Putamen (tissue), 1 donor: ENCODE measurements around the gene NUDT9.
"Not testable (repeated sequence)": the region's sequence is repeated elsewhere in the genome, so short reads cannot be mapped to it uniquely, and the experiment has no call there.

ENCODE experiments used
- DNase-seq: peaks from one replicate; pipeline ENCODE4 v3.0.0-alpha.2; 2016; ENCODE audit warnings: low spot score

NUDT9 gene

GRCh38 chr4:87422104-87423052, at the start of gene NUDT9:
Gene NUDT9, plus strand, starts transcription at chr4:87422573. Its CDS starts 333 bp downstream, at chr4:87422906.
- DNase-seq = peak; percentile 96

- peak; percentile 49 for DNase-seq
Measured at GRCh38 chr4:87375719-87376291, 46.6 kb upstream of the NUDT9 start.

- DNase-seq = no peak
Measured at GRCh38 chr4:87377816-87378215, 44.6 kb upstream of the NUDT9 start.

- DNase-seq = no peak
Measured at GRCh38 chr4:87382116-87382515, 40.3 kb upstream of the NUDT9 start.

- no peak for DNase-seq
Measured at GRCh38 chr4:87382931-87383330, 39.4 kb upstream of the NUDT9 start.

- not testable (repeated sequence) for DNase-seq
Measured at GRCh38 chr4:87384466-87385132, 37.8 kb upstream of the NUDT9 start.

GRCh38 chr4:87387237-87387636, 35.1 kb upstream of the NUDT9 start:
- DNase-seq = no peak

GRCh38 chr4:87388901-87389300, 33.5 kb upstream of the NUDT9 start:
- DNase-seq = no peak

- DNase-seq = not testable (repeated sequence)
Measured at GRCh38 chr4:87390055-87390454, 32.3 kb upstream of the NUDT9 start.

GRCh38 chr4:87390551-87390890, 31.9 kb upstream of the NUDT9 start:
- DNase-seq = peak; percentile 5

- DNase-seq = peak; percentile 87
Measured at GRCh38 chr4:87390891-87391575, 31.3 kb upstream of the NUDT9 start, which contains the start of gene HSD17B11. Gene HSD17B11, minus strand, starts transcription at chr4:87391188. Its CDS starts 118 bp downstream, at chr4:87391070.

GRCh38 chr4:87391576-87392054, 30.8 kb upstream of the NUDT9 start:
- no peak for DNase-seq

GRCh38 chr4:87392183-87392582, 30.2 kb upstream of the NUDT9 start:
- DNase-seq = no peak

GRCh38 chr4:87395073-87395472, 27.3 kb upstream of the NUDT9 start:
- not testable (repeated sequence) for DNase-seq

- not testable (repeated sequence) for DNase-seq
Measured at GRCh38 chr4:87395851-87396250, 26.5 kb upstream of the NUDT9 start.

- DNase-seq = no peak
Measured at GRCh38 chr4:87399148-87399547, 23.2 kb upstream of the NUDT9 start.

GRCh38 chr4:87399954-87400353, 22.4 kb upstream of the NUDT9 start:
- no peak for DNase-seq

GRCh38 chr4:87403732-87404131, 18.6 kb upstream of the NUDT9 start:
- DNase-seq = not testable (repeated sequence)

GRCh38 chr4:87405211-87405820, 17.1 kb upstream of the NUDT9 start:
- DNase-seq = no peak

GRCh38 chr4:87406462-87406861, 15.9 kb upstream of the NUDT9 start:
- no peak for DNase-seq

- DNase-seq = not testable (repeated sequence)
Measured at GRCh38 chr4:87406902-87407301, 15.5 kb upstream of the NUDT9 start.
